ELF-1 (cell line): ENCODE results near the gene CDX1.

Experiments used
- DNase-seq: peaks from one replicate; pipeline ENCODE4 v3.0.0-alpha.2; 2016; ENCODE audit warnings: low read depth, low spot score

The CDX1 gene

GRCh38 chr5:150146235-150146634, 20.3 kb upstream of the CDX1 start:
- no peak for DNase-seq

GRCh38 chr5:150146862-150147601, 19.5 kb upstream of the CDX1 start:
- no peak for DNase-seq

GRCh38 chr5:150147670-150148069, 18.9 kb upstream of the CDX1 start:
- no peak for DNase-seq

- DNase-seq = no peak
These were observed 18.3 kb upstream of the CDX1 start for GRCh38 chr5:150148117-150148927.

- no peak for DNase-seq
These were observed 17.0 kb upstream of the CDX1 start for GRCh38 chr5:150149618-150150017.

GRCh38 chr5:150152636-150153462, 13.7 kb upstream of the CDX1 start:
- DNase-seq = peak; percentile 68

GRCh38 chr5:150153483-150153882, 13.1 kb upstream of the CDX1 start:
- DNase-seq = no peak

- peak; percentile 84 for DNase-seq
These were observed 12.5 kb upstream of the CDX1 start for GRCh38 chr5:150153957-150154617.

GRCh38 chr5:150154618-150155128, 11.9 kb upstream of the CDX1 start:
- DNase-seq = peak; percentile 46

GRCh38 chr5:150155258-150156026, 11.1 kb upstream of the CDX1 start, which contains the start of gene PDGFRB:
PDGFRB (minus strand) TSS chr5:150155845; CDS start chr5:150137047, 18,798 bp downstream.
- peak; percentile 74 for DNase-seq

- DNase-seq = no peak
These were observed 10.6 kb upstream of the CDX1 start for GRCh38 chr5:150156027-150156368.

- no peak for DNase-seq
These were observed 10.0 kb upstream of the CDX1 start for GRCh38 chr5:150156540-150156939.

GRCh38 chr5:150157168-150157567, 9.4 kb upstream of the CDX1 start:
- no peak for DNase-seq

- no peak for DNase-seq
These were observed 8.2 kb upstream of the CDX1 start for GRCh38 chr5:150158170-150158949.

- no peak for DNase-seq
These were observed 7.5 kb upstream of the CDX1 start for GRCh38 chr5:150159031-150159430.

GRCh38 chr5:150159741-150160179, 6.8 kb upstream of the CDX1 start:
- DNase-seq = peak; percentile 62

GRCh38 chr5:150160448-150161081, 6.0 kb upstream of the CDX1 start:
- DNase-seq = no peak

GRCh38 chr5:150161242-150162141, 5.1 kb upstream of the CDX1 start:
- peak; percentile 94 for DNase-seq
